ENCODE results near the gene CCDC59.

GRCh38 chr12:82357845-82358199 lies 365 bp downstream of the CCDC59 start:
- TF ChIP-seq CTCF (conservative IDR thresholded peaks at IDR 0.05 in 1 of 2, IDR thresholded peaks at IDR 0.05 in 1 of 2; ENCODE audit: extremely low read depth in 1 of 2, insufficient read depth in 1 of 2, low read depth in 1 of 2, low read length in 2 of 2) (no peak), EZH2 (IDR thresholded peaks at IDR 0.05; ENCODE audit: borderline replicate concordance, low read length) (no peak)

All from mammary epithelial cell (primary cell).